Activated naive CD8-positive, alpha-beta T cell treated with anti-CD3 and anti-CD28 coated beads for 36 hours (primary cell): Measurements from ENCODE around the gene PSMD6. TPM values are rescaled to one million over a fixed set of nuclear protein-coding genes. Genes with fewer than 3 reads are reported as not detected.

ENCODE experiments used
- DNase-seq: peaks from one replicate; pipeline ENCODE4 v3.0.0; 2021
- H3K27ac Mint-ChIP-seq: one replicate; pipeline ENCODE4 v1.8.0; 2022; ENCODE audit warnings: mild to moderate bottlenecking, moderate library complexity, mixed read lengths
- H3K27me3 Mint-ChIP-seq: one replicate; pipeline ENCODE4 v1.8.0; 2022; ENCODE audit warnings: mild to moderate bottlenecking, mixed read lengths
- H3K36me3 Mint-ChIP-seq: one replicate; pipeline ENCODE4 v1.8.0; 2021; ENCODE audit warnings: mild to moderate bottlenecking, mixed read lengths
- H3K4me1 Mint-ChIP-seq: one replicate; pipeline ENCODE4 v1.8.0; 2021; ENCODE audit warnings: mixed read lengths
- H3K4me3 Mint-ChIP-seq: one replicate; pipeline ENCODE4 v1.8.0; 2022; ENCODE audit warnings: mild to moderate bottlenecking, moderate library complexity, mixed read lengths
- H3K9me3 Mint-ChIP-seq: one replicate; pipeline ENCODE4 v1.8.0; 2022; ENCODE audit warnings: mixed read lengths
- total RNA-seq, 2 experiments: library from RNA; stranded (reverse); gene quantifications; one replicate each; pipeline ENCODE4 v1.2.3, GENCODE V29; 2021

Gene PSMD6
- total RNA-seq, 2 experiments from 2014 or later: 130 to 132 TPM

GRCh38 chr3:64008017-64008416, 15.3 kb downstream of the PSMD6 start:
- Mint-ChIP-seq H3K4me1 (peaks cover 32% of the 10 kb centered on the region), H3K36me3 (peaks cover 27% of the 10 kb centered on the region), H3K27me3 (no peaks in the 10 kb centered on the region), H3K9me3 (no peaks in the 10 kb centered on the region), H3K4me3 (no peak overlapping the region), H3K27ac (no peak overlapping the region)
- no peak for DNase-seq

GRCh38 chr3:64003589-64003988, 19.7 kb downstream of the PSMD6 start:
- Mint-ChIP-seq H3K9me3 (no peaks in the 10 kb centered on the region), H3K27me3 (no peaks in the 10 kb centered on the region), H3K4me1 (peaks cover 13% of the 10 kb centered on the region), H3K27ac (no peak overlapping the region), H3K36me3 (peaks cover 10% of the 10 kb centered on the region), H3K4me3 (no peak overlapping the region)
- DNase-seq: no peak

GRCh38 chr3:64002233-64002632, 21.1 kb downstream of the PSMD6 start:
- Mint-ChIP-seq H3K9me3 (no peaks in the 10 kb centered on the region), H3K27me3 (no peaks in the 10 kb centered on the region), H3K27ac (peak overlapping the region; percentile 40), H3K36me3 (peaks cover 11% of the 10 kb centered on the region), H3K4me3 (no peak overlapping the region), H3K4me1 (peaks cover 13% of the 10 kb centered on the region)
- DNase-seq: no peak

GRCh38 chr3:64000453-64001055, 22.7 kb downstream of the PSMD6 start:
- no peak for DNase-seq
- Mint-ChIP-seq H3K9me3 (no peaks in the 10 kb centered on the region), H3K36me3 (peaks cover 27% of the 10 kb centered on the region), H3K27ac (no peak overlapping the region), H3K27me3 (no peaks in the 10 kb centered on the region), H3K4me3 (no peak overlapping the region), H3K4me1 (peaks cover 18% of the 10 kb centered on the region)

- Mint-ChIP-seq H3K27ac (no peak overlapping the region), H3K9me3 (no peaks in the 10 kb centered on the region), H3K4me1 (peaks cover 27% of the 10 kb centered on the region), H3K36me3 (peaks cover 36% of the 10 kb centered on the region), H3K27me3 (no peaks in the 10 kb centered on the region), H3K4me3 (no peak overlapping the region)
- DNase-seq: no peak
These were observed 24.2 kb downstream of the PSMD6 start for GRCh38 chr3:63998852-63999754.

- peaks cover 35% of the 10 kb centered on the region for H3K36me3 Mint-ChIP-seq
- peak overlapping the region; percentile 78 for H3K27ac Mint-ChIP-seq
These were observed 28.2 kb downstream of the PSMD6 start for GRCh38 chr3:63995086-63995485.

GRCh38 chr3:63993653-63994079, 29.6 kb downstream of the PSMD6 start:
- peak; percentile 41 for DNase-seq
- Mint-ChIP-seq H3K36me3 (peaks cover 35% of the 10 kb centered on the region), H3K27ac (peak overlapping the region; percentile 64), H3K27me3 (no peaks in the 10 kb centered on the region), H3K9me3 (no peaks in the 10 kb centered on the region), H3K4me3 (no peak overlapping the region), H3K4me1 (peaks cover 50% of the 10 kb centered on the region)

More at GRCh38 chr3:63995086-63995485, 28.2 kb downstream of the PSMD6 start:
- DNase-seq: no peak
- H3K27me3 Mint-ChIP-seq: no peaks in the 10 kb centered on the region
- no peaks in the 10 kb centered on the region for H3K9me3 Mint-ChIP-seq
- peaks cover 47% of the 10 kb centered on the region for H3K4me1 Mint-ChIP-seq
- H3K4me3 Mint-ChIP-seq: no peak overlapping the region

GRCh38 chr3:63992516-63993209, 30.6 kb downstream of the PSMD6 start:
- Mint-ChIP-seq H3K36me3 (peaks cover 36% of the 10 kb centered on the region), H3K4me3 (no peak overlapping the region), H3K4me1 (peaks cover 48% of the 10 kb centered on the region), H3K27ac (peak overlapping the region; percentile 30), H3K9me3 (no peaks in the 10 kb centered on the region), H3K27me3 (no peaks in the 10 kb centered on the region)
- no peak for DNase-seq

- peaks cover 32% of the 10 kb centered on the region for H3K36me3 Mint-ChIP-seq
- no peak overlapping the region for H3K4me3 Mint-ChIP-seq
- DNase-seq: no peak
- peak overlapping the region; percentile 18 for H3K27ac Mint-ChIP-seq
- H3K9me3 Mint-ChIP-seq: no peaks in the 10 kb centered on the region
- no peaks in the 10 kb centered on the region for H3K27me3 Mint-ChIP-seq
- H3K4me1 Mint-ChIP-seq: peaks cover 46% of the 10 kb centered on the region
These were observed 31.6 kb downstream of the PSMD6 start for GRCh38 chr3:63991666-63992065.

GRCh38 chr3:63990733-63991132, 32.6 kb downstream of the PSMD6 start:
- DNase-seq: no peak
- Mint-ChIP-seq H3K4me1 (peaks cover 45% of the 10 kb centered on the region), H3K27me3 (no peaks in the 10 kb centered on the region), H3K36me3 (peaks cover 28% of the 10 kb centered on the region), H3K9me3 (no peaks in the 10 kb centered on the region), H3K4me3 (no peak overlapping the region), H3K27ac (peak overlapping the region; percentile 65)

GRCh38 chr3:63990204-63990603, 33.1 kb downstream of the PSMD6 start:
- Mint-ChIP-seq H3K36me3 (peaks cover 27% of the 10 kb centered on the region), H3K4me3 (no peak overlapping the region), H3K27ac (peak overlapping the region; percentile 65), H3K9me3 (no peaks in the 10 kb centered on the region), H3K4me1 (peaks cover 45% of the 10 kb centered on the region), H3K27me3 (no peaks in the 10 kb centered on the region)
- DNase-seq: no peak

- Mint-ChIP-seq H3K9me3 (no peaks in the 10 kb centered on the region), H3K27me3 (no peaks in the 10 kb centered on the region), H3K27ac (peak overlapping the region; percentile 35), H3K4me3 (no peak overlapping the region), H3K36me3 (peaks cover 29% of the 10 kb centered on the region), H3K4me1 (peaks cover 43% of the 10 kb centered on the region)
- DNase-seq: no peak
These were observed 34.4 kb downstream of the PSMD6 start for GRCh38 chr3:63988943-63989342.

GRCh38 chr3:63986831-63987230, 36.5 kb downstream of the PSMD6 start:
- no peak overlapping the region for H3K4me3 Mint-ChIP-seq
- H3K36me3 Mint-ChIP-seq: peaks cover 36% of the 10 kb centered on the region
- DNase-seq: no peak
- H3K9me3 Mint-ChIP-seq: no peaks in the 10 kb centered on the region
- no peak overlapping the region for H3K27ac Mint-ChIP-seq
- peaks cover 42% of the 10 kb centered on the region for H3K4me1 Mint-ChIP-seq
- no peaks in the 10 kb centered on the region for H3K27me3 Mint-ChIP-seq

GRCh38 chr3:63986146-63986545, 37.1 kb downstream of the PSMD6 start:
- H3K27ac Mint-ChIP-seq: peak overlapping the region; percentile 49
- DNase-seq: no peak
- H3K36me3 Mint-ChIP-seq: peaks cover 38% of the 10 kb centered on the region
- no peaks in the 10 kb centered on the region for H3K27me3 Mint-ChIP-seq
- H3K4me1 Mint-ChIP-seq: peaks cover 44% of the 10 kb centered on the region
- no peaks in the 10 kb centered on the region for H3K9me3 Mint-ChIP-seq
- H3K4me3 Mint-ChIP-seq: no peak overlapping the region

- no peak overlapping the region for H3K4me3 Mint-ChIP-seq
- peaks cover 53% of the 10 kb centered on the region for H3K36me3 Mint-ChIP-seq
- peak overlapping the region; percentile 31 for H3K27ac Mint-ChIP-seq
- H3K4me1 Mint-ChIP-seq: peaks cover 58% of the 10 kb centered on the region
- DNase-seq: no peak
- H3K9me3 Mint-ChIP-seq: peaks cover 3% of the 10 kb centered on the region
- no peaks in the 10 kb centered on the region for H3K27me3 Mint-ChIP-seq
These were observed 38.9 kb downstream of the PSMD6 start for GRCh38 chr3:63984391-63984790.
